ENCODE data around the gene RRAGA. TPM values are rescaled to one million over a fixed set of nuclear protein-coding genes. Genes with fewer than 3 reads are reported as not detected.
A peak's percentile ranks its signal among the peaks of the same experiment; 100 is the strongest.

Gene RRAGA
- total and polyA plus RNA-seq, 8 donors: 13.9 to 67.4 (median 44.9) TPM

GRCh38 chr9:19032406-19032805, 16.8 kb upstream of the RRAGA start:
- no peak overlapping the region for H3K4me3 ChIP-seq
- no peak for TF ChIP-seq CTCF (IDR thresholded peaks at IDR 0.05)
- peaks cover 0 to 3% (median 0%) of the 10 kb centered on the region in 3 donors for H3K27me3 ChIP-seq
- DNase-seq: peak in 1 of 2 donors; percentile 50
- no peaks in the 10 kb centered on the region for H3K9me3 ChIP-seq
- WGBS, 5 donors: 48 to 73% (median 62%) methylated on average over 14 of the region's 14 CpGs
- H3K4me1 ChIP-seq: peaks cover 0 to 12% (median 0%) of the 10 kb centered on the region in 4 donors
- H3K27ac ChIP-seq: no peak overlapping the region
- H3K36me3 ChIP-seq: no peaks in the 10 kb centered on the region
- intact Hi-C loops (cut with DNase I; ENCODE audit: low total_unique reads): loop anchor here (5.0 kb wide), 1 partner anchor 780 kb away; no protein-coding TSS in a partner anchor

GRCh38 chr9:19033015-19033414, 16.2 kb upstream of the RRAGA start, which contains the start of gene SAXO1:
Gene SAXO1 (minus strand): TSS chr9:19033209. CDS start chr9:19032908, 301 bp downstream.
- intact Hi-C loops (cut with DNase I; ENCODE audit: low total_unique reads): loop anchor here (5.0 kb wide), 1 partner anchor 781 kb away; no protein-coding TSS in a partner anchor
- H3K27me3 ChIP-seq: peaks cover 0 to 3% (median 0%) of the 10 kb centered on the region in 3 donors
- H3K9me3 ChIP-seq: no peaks in the 10 kb centered on the region
- TF ChIP-seq POLR2AphosphoS5 (IDR thresholded peaks at IDR 0.05) (no peak), POLR2A (IDR thresholded peaks at IDR 0.05) (no peak), CTCF (IDR thresholded peaks at IDR 0.05) (no peak), EP300 (IDR thresholded peaks at IDR 0.05) (no peak)
- H3K4me3 ChIP-seq: no peak within 1 kb of the TSS
- no peak for DNase-seq
- no peaks in the 10 kb centered on the region for H3K36me3 ChIP-seq
- H3K27ac ChIP-seq: no peak within 1 kb of the TSS
- peaks cover 0 to 12% (median 0%) of the 10 kb centered on the region in 4 donors for H3K4me1 ChIP-seq
- 33 to 81% (median 75%) methylated on average over 1 to 20 of the region's 20 CpGs for WGBS, 5 donors

DNA sequence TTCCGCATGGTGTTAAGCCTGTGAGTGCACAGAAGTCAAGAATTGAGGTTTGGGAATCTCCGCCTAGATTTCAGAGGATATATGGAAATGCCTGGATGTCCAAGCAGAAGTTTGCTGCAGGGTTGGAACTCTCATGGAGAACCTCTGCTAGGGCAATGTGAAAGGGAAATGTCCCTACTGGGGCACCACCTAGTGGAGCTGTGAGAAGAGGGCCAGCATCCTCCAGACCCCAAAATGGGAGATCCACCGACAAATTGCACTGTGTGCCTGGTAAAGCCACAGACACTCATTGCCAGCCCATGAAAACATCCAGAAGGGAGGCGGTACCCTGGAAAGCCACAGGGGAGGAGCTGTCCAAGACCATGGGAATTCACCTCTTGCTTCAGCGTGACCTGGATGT, 12.6 kb upstream of the RRAGA start:
- no peaks in the 10 kb centered on the region for H3K36me3 ChIP-seq
- no peaks in the 10 kb centered on the region for H3K27me3 ChIP-seq
- H3K4me1 ChIP-seq: no peaks in the 10 kb centered on the region
- WGBS, 5 donors: 94 to 99% (median 98%) methylated on average over 5 of the region's 5 CpGs
- TF ChIP-seq EP300 (IDR thresholded peaks at IDR 0.05) (no peak), CTCF (IDR thresholded peaks at IDR 0.05) (no peak), POLR2A (IDR thresholded peaks at IDR 0.05) (no peak), POLR2AphosphoS5 (IDR thresholded peaks at IDR 0.05) (no peak)
- H3K27ac ChIP-seq: no peak overlapping the region
- no peaks in the 10 kb centered on the region for H3K9me3 ChIP-seq
- intact Hi-C loops (cut with DNase I; ENCODE audit: low total_unique reads): no loop called here
- no peak overlapping the region for H3K4me3 ChIP-seq
- DNase-seq: no peak

- peaks cover 0 to 7% (median 0%) of the 10 kb centered on the region in 4 donors for H3K36me3 ChIP-seq
- intact Hi-C loops (cut with DNase I; ENCODE audit: low total_unique reads): no loop called here
- peak in 1 of 2 donors; percentile 60 for DNase-seq
- H3K4me3 ChIP-seq: peak overlapping the region; percentile 76 to 95 (median 90)
- H3K9me3 ChIP-seq: no peaks in the 10 kb centered on the region
- TF ChIP-seq CTCF (IDR thresholded peaks at IDR 0.05) (no peak), POLR2AphosphoS5 (IDR thresholded peaks at IDR 0.05) (no peak), POLR2A (IDR thresholded peaks at IDR 0.05) (no peak), EP300 (IDR thresholded peaks at IDR 0.05) (no peak)
- WGBS, 5 donors: 1 to 6% (median 2%) methylated on average over 33 of the region's 33 CpGs
- no peaks in the 10 kb centered on the region for H3K27me3 ChIP-seq
- H3K27ac ChIP-seq: peak overlapping the region; percentile 94 to 96 (median 95)
- peaks cover 29 to 50% (median 40%) of the 10 kb centered on the region in 4 donors for H3K4me1 ChIP-seq
Measured at GRCh38 chr9:19049917-19050636, 850 bp downstream of the RRAGA start.
